RPMI7951 (cell line): ENCODE data around the gene GPR78. TPM values are rescaled to one million over a fixed set of nuclear protein-coding genes. Genes with fewer than 3 reads are reported as not detected.
"Not testable (repeated sequence)": the region's sequence is repeated elsewhere in the genome, so short reads cannot be mapped to it uniquely, and the experiment has no call there.

Experiments used
- DNase-seq: peaks from one replicate; pipeline ENCODE4 v3.0.0-alpha.2; 2012; ENCODE audit warnings: low read depth
- total RNA-seq: library from RNA; depleted of rRNA; stranded (reverse); fragments of >200 nt; shearing (Covaris generic); gene quantifications from 2 replicates; pipeline ENCODE4 v1.2.3, GENCODE V29; 2014

GPR78 gene
- total RNA-seq, 1 experiment from 2014 or later: not detected

DNA sequence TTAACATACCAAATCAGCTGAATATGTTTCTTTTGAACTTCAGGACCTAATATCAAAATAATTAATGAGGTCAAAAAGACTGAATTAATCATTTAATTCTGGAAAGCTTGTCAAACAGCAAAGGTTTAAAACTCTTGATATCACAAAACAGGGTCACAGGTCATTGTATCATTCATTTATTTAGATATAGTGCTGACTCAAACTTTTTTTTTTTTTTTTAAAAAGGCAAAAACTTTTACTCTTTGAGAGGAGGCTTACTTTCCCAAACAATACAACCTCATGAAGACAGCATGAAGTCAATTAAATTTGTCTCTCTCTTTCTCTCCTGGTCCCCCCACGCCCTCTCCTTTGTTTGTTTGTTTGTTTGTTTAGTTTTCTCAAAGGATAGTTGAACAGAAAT, 15.6 kb upstream of the GPR78 start:
- DNase-seq: no peak

- DNase-seq: no peak
Observed at GRCh38 chr4:8568068-8568668, 12.0 kb upstream of the GPR78 start.

DNA sequence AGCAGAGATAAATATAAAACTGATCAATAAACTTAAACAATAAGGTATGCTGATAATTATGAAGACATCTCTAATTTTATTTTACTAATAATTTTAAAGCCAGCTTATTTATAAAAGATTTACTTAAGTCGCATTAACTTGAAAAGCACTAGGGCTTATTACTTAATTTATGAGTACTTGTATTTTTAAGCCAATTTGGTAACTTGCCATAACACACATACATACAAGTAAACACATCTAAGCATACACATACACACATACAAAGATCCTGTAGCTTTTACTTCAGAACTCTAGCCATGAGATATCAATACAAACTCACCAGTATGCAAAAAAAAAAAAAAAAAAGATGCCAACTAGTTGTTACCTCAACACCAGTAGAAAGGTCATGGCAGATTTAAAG, 10.0 kb upstream of the GPR78 start:
- DNase-seq: no peak

DNA sequence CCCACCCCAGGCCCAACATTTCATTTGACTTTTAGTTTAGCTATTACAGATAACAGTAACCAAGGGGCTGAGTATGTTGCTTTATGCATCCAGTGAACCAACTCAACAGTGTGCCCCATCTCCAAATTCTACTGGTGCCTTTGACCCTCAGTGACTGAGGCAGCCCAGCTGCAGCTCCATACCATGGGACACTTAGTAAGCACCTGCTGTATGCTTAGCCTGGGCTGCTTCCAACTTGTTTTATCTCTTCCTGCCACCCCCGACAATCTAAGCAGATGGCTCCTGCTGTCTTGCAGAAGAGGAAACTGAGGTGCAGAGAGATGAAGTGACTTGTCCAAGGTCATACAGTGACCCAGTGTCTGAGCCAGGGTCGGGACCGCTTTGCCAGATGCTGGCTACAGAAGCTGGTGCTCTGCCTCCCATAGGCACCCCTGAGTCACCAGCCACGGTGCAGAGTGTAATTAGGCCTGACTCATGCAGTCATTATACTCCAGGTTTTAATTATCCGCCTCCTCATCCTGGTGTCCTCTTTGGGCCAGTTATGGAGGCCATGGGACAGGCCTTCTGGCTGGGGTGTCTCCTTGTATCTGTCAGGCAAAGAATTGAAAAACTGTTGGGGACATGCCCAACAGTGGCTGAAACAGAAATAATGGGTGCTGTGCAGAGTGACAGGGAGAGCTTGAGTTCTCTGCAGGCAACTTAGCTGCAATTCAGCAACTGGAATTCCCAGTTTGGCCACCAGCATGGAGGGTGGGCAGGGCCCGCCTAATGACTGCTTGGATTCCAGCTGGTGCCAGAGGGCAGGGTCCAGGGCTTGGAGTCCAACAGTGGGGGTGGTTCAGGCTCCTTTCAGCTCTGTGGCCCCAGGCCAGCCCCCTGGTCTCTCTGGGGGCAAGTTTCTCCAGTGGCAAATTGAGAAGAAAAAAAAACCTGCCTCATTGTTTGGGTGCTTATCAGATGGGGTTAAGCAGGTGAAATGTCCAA, 8.2 kb upstream of the GPR78 start:
- peak; percentile 76 for DNase-seq

GRCh38 chr4:8573266-8573665, 6.9 kb upstream of the GPR78 start:
- DNase-seq: no peak

GRCh38 chr4:8574796-8575370, 5.3 kb upstream of the GPR78 start:
- DNase-seq: no peak

GRCh38 chr4:8575457-8575856, 4.7 kb upstream of the GPR78 start:
- no peak for DNase-seq

DNA sequence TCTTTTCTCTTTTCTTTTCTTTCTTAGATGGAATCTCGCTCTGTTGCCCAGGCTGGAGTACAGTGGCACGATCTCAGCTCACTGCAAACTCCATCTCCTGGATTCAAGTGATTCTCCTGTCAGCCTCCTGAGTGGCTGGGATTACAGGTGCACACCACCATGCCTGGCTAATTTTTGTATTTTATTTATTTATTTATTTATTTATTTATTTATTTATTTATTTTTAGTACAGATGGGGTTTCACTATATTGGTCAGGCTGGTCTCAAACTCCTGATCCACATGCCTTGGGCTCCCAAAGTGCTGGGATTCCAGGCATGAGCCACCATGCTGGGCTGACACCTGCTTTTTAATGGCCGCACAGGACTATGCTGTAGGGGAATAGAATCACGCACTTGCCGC, 3.6 kb upstream of the GPR78 start:
- DNase-seq: not testable (repeated sequence)

GRCh38 chr4:8577046-8577445, 3.1 kb upstream of the GPR78 start:
- no peak for DNase-seq

GRCh38 chr4:8577972-8578371, 2.2 kb upstream of the GPR78 start:
- DNase-seq: no peak

- DNase-seq: no peak
Observed at GRCh38 chr4:8578717-8579116, 1.5 kb upstream of the GPR78 start.

- no peak for DNase-seq
Observed at GRCh38 chr4:8579526-8580320, 469 bp upstream of the GPR78 start.

DNA sequence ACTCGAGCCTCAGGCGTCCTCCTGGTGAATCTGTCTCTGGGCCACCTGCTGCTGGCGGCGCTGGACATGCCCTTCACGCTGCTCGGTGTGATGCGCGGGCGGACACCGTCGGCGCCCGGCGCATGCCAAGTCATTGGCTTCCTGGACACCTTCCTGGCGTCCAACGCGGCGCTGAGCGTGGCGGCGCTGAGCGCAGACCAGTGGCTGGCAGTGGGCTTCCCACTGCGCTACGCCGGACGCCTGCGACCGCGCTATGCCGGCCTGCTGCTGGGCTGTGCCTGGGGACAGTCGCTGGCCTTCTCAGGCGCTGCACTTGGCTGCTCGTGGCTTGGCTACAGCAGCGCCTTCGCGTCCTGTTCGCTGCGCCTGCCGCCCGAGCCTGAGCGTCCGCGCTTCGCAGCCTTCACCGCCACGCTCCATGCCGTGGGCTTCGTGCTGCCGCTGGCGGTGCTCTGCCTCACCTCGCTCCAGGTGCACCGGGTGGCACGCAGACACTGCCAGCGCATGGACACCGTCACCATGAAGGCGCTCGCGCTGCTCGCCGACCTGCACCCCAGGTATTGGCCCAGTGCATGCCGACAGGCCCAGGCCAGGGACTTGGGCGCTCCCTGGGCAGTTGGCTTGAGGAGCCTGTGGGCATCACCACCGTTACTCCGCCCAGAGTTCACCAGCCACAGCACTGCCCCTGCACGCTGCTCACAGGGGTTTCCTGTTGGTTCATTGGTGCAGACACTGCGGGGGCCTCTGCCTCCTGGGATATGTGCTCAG, 1.1 kb downstream of the GPR78 start:
- DNase-seq: no peak

DNA sequence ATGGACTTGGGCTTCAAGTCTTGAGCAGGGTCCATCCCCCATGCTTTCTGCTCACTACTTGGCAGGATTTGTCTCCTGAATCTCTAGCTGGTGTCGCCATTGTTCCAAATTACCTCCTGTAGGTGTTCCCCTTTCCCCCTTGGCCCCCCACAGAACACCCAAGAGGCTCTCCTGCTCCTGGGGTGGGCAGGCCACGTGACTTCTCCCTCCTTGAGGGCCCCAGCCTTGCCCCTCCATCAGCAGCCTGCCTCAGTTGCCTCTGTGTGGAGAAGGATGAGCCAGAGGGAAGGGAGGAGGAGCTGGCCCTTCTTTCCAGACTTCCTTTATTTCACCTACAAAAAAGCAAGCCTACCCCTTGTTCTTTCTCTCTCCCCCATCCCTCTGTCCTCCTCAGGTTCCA, 1.8 kb downstream of the GPR78 start:
- DNase-seq: no peak

- DNase-seq: no peak
Observed at GRCh38 chr4:8582436-8582835, 2.2 kb downstream of the GPR78 start.

- DNase-seq: no peak
Observed at GRCh38 chr4:8582941-8583654, 2.9 kb downstream of the GPR78 start.

DNA sequence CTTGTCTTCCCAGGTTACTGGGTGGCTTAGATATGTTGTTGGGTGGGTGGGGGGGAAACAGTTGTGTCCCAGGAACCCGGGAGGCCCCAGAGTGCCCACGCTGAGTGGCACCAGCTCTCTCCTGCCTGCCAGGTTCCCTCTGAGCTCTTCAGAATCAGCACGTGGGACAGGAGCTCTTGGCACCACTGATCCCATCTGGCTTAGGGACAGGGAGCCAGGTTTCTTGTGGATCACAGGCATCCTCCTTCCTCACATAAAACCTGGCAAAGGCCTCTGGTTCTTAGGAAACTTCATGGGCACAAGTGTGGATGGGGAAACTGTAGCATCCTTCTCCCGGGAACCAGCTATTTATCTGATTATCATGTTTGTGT, 3.4 kb downstream of the GPR78 start:
- DNase-seq: no peak

DNA sequence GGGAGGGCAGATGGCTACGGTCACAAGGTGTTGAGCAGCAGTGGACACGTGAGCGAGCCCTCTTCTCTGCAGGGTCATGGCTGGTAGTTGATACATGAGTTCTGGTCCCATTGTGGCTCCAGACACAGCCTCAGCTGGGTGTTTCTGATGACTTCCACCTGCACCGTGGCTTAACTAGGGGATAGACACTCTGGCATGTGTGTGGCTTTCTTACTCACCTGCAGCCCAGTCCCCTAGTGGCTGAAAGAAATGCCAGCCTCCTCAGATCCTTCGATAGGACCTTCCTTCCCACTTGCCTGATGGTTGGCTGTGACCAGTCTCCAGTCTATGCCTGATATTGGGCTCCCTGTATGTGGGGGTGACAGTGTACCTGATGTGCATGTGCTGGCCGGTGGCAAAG, 5.0 kb downstream of the GPR78 start:
- DNase-seq: no peak

DNA sequence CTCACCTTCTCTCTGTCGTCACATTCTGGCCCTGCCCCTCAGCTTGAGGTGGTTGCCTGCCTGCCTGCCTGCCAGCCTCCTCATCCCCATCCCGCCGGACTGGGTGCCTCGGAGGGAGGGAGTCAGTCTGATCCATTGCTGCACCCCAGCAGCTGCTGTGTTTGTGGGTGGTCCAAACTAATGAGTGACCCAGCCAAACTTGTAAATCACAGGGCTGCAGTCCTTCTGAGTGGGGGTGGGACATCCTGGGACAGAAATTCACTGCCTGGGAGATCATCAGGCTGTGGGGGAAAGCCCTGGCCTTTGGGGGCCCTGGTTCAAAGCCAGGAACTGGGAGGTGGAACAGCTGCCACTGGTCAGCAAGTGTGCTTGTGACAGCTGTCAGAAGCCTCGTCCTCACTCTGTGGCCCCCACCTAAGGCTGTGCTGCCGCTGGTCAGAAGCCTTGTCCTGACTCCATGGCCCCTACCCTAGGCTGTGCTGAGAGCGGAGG, 5.6 kb downstream of the GPR78 start:
- DNase-seq: no peak

DNA sequence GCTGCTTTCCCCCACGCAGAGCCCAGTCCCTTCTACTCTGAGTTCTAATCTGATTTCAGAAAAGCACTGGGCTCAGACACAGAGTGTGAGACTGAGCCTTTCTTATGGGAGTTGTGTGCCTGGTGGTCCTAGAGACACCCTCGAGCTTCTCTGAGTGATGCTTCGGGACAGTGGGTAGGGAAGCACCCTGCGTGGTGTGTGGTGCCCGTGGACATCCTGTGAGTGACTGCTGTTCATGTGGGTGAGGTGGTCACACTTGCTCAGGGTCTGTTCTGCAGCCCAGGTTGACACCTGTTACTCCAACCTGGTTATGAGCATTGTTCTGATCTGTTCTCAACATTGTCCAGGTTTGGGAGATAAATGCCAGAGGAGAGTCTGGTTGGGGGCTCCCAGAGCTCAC, 6.1 kb downstream of the GPR78 start:
- DNase-seq: no peak
